HG02885 (cell line): ENCODE data around the gene LRRK1.
A peak's percentile ranks its signal among the peaks of the same experiment; 100 is the strongest.
"Not testable (repeated sequence)": the region's sequence is repeated elsewhere in the genome, so short reads cannot be mapped to it uniquely, and the experiment has no call there.

Experiments
- ATAC-seq: cut with Tn5 transposase; IDR thresholded peaks from one replicate; pipeline ENCODE4 v1.9.1; 2021; ENCODE audit warnings: mild to moderate bottlenecking; ENCODE audit not compliant: unreplicated experiment, poor library complexity

Gene LRRK1

DNA sequence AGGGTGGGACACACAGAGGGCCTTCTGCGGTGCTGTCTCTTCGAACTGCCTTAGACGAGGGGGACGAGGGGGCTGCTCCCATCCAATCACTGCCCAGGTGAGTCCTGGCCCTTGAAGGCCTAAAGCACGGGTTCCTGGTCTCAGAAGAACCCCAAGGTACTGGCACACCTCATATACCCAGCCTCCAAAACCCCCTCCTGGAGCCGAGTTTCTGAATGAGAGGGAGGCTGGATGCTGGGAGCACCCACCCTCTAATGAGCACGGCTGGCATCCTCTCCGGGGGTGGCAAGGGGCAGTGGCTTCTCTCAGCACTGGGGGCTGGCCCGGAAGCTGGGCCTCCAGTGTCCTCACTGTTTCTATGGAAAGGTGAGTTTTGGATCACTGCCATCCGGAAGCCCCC is 165.6 kb downstream of the LRRK1 start:
- ATAC-seq = no peak

DNA sequence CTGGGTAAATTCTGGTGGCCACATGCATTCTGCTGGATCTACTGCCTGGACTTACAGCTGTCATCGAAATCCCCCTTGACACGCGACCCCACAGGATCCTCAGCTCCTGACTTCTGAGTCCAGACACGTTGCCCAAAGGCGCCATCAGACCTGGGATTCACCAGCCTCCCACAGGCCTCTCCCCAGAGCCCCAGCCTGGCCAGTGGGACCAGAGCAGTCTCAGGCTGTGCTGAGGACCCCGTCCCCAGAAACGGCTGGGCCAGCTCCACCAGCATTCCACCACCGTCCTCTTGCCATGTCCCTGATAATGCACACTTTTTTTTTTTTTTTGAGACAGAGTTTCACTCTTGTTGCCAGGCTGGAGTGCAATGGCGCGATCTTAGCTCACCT is 166.1 kb downstream of the LRRK1 start:
- no peak for ATAC-seq

DNA sequence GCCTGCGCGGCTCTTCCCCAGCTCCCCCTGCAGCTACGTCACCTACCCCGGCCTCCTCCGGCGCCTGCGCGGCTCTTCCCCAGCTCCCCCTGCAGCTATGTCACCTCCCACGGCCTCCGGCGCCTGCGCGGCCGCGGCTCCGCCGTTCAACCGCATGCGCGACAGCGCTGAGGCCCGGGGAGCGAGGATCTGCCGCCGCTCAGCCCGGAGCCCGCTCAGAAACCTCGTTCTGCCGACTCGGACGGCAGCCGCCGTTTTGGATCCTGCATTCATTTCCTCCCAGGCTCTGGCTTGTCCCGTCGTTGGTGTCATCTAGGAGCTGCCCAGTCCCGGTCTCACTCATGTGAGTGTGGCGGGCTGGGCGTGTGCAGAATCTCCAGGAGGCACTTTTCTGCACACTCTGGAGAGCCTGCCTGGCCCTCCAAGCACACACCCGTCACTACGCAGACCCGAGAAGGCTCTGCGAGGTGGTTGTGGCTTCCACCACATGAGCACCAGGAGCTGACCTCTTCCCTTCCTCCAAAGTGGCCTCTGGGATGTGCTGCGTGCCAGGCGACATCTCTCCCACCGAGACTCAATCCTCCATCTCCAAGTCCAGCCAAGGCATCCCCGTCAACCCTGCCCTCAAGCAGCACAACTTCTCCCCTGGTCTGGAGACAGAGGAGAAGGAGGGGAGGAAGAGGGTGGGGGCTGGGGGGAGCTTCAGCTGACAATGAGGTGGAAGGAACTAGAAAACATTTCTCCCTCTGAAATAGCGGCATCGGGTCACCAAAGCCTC is 167.4 kb downstream of the LRRK1 start:
- ATAC-seq = no peak

DNA sequence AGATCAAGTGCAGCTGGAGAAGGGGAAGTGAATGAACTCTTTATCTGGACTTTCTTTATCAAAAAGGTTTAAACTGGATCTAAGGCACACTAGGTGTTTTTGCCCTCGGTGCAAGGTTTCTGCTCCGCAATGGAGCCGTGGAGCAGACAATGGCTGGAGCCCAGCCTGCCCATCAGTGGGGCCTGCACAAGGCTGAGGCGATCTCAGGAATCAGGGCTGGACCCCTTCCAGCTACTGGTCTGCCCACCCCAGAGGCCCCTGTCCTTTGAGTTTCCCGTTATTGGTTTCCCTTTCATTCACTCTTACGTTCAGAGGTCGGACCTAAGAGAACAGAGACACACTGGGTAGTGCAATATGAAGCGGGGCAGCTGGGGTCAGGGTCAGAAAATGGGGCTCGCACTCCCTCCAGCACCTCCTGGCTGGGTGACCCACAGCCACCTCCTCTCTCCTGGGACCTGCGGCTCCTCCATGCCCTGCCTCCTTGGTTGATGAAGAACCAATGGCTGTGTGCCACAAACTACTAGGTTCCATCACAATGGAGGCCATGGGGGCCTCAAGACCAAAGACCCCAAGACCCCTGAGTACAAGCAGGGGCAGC is 168.1 kb downstream of the LRRK1 start:
- ATAC-seq = no peak

DNA sequence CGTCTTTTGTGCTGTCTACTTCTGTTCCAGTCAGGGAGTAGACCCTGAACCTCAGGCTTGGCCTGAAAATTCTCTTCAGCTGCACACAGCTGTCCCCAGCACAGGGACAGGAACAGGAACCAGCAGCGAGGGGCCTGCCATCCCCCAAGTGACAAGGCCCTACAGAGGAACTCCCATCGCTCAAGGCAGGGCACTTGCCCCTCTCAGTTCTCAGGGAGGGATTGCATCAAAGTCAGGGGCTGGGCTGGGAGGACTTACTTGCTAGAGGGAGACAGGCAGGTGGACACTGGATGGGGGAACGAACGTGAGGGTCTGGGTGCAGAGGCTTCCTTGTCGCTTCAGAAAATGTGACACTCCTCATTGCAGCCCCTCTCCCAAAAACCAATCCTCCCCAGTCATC is 169.1 kb downstream of the LRRK1 start:
- no peak for ATAC-seq

DNA sequence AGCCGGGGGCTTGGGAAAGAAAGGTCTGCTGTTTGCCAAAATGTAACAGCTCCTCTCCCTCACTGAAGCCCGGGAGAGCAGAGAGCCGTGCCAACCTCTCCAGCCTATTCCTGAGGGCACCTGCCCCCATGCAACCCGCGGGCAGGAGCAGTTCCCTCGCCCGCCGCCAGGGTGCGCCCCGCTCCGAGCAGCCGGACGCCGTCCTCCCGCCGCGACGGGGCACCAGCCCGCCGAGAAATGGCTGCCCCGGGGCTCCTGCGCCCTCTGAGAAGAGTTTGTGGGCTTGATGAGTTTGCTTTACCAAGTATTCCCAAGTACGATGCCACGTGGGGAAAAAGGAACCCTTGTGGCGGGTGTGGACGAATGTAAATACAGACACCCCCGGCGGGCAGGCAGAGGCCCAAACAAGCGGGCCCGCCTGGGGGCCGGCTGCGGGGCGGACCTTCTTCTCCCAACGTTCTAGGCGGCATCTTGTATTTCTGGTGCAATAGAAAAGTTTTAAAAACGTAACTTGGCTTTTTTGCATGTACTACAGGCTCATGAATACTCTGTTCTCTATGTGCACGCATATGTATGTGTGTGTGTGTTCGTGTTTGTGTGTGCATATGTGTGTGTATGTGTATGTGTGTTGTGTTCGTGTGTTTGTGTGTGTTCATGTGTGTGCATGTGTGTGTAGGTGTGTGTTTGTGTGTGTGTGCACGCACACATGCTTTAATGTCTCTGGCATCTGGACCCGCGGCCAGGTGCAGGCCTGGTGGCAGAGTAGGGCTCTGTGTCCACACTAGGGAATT is 169.8 kb downstream of the LRRK1 start:
- peak; percentile 86 for ATAC-seq

DNA sequence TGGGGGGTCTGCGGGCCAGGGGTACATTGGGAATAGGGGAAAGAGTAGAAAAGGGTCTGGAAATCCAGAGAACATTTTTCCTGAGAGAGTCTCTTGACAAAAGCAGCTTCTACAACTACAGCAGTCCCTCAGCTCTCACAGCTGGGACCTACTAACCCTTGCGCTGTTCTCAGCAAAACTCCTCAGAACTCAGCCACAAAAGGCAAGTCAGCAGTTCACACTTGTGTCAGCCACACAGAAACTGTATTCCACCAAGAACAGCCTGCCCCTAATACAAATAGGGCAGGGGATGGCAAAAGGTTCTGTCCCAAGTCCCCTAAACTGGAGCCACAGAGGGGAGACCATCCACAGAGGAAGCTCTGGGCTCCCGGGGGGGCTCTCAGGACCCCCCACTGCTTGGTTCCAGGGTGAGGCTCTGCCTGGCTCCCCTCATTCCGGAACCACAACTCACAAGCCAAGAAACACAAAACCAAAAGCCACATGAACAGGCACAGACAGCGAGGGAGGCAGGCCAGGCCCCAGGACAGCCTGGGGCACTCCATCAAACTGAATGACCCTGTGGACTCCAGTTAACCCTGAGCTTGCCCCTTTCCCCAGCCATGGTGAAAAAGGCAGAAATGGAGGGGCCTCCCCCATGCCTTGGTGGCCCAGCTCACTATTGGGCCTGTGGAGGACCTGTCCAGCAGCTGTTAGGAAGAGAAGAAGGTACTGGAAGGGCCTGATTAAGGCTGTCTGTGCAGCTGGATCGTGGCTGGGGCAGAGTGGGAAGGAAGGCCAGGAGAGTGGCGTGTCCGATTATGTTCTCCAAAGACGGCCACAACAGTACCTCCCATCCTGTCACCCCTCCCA is 170.6 kb downstream of the LRRK1 start:
- ATAC-seq = no peak

DNA sequence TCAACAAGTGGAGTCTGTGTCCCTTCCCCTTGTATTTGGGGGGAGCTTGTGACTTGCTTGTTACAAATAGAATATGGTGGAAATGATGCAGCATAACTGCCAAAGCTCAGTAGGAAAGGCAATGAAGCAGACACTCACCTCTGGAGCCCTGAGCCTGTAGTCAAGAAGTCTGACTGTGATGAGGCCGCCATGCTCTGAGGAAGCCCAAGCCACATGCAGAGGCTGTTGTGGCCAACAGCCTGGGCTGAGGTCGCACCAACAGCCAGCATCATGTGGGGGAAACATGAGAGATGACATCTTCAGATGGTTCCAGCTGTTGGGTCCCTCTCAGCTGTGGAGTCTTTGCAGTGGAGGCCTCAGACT is 171.3 kb downstream of the LRRK1 start:
- no peak for ATAC-seq

DNA sequence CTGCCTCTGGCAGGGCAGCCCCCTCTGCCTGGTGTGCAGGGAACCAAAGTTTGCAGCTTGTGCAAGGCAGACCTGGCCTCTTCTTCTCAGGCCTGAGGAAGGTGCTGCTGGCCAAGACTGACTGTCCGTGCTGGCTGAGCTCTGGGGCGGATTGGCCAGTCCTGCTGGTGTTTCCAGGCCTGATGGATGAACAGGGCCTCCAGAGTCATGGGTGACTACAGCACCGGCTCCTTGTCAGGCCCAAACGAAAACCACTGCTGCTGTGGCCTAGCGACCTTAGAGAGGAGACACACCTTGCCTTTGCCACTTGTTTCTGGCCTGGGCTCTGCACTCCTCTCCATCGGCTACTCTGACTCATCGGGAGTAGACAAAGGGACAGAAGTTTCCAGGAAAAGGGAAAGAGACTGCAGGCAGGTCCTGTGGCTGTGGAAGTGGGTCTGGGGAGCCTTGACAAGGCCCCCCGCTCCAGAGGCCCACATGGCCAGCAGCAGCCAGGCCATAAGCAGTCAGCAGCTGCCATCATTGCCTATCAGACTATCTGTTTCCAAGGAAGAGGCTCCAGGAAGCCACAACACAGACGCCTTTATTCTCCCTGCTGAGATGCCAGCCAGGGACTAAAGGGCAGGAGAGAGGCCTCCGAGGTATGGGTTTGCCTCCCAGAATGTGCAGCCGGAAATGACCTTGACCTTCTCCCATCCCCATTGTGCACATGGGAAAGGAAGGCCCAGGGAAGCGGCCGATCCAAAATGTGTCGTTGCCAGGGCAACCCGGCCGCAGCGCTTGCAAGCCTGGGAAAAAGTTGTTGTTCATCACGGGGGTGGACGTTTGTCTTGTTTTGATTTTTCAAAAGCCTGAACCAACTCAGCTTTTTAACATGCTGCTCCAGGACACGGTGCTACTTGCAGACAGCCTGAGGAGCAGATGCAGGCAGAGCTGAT is 172.2 kb downstream of the LRRK1 start:
- no peak for ATAC-seq

DNA sequence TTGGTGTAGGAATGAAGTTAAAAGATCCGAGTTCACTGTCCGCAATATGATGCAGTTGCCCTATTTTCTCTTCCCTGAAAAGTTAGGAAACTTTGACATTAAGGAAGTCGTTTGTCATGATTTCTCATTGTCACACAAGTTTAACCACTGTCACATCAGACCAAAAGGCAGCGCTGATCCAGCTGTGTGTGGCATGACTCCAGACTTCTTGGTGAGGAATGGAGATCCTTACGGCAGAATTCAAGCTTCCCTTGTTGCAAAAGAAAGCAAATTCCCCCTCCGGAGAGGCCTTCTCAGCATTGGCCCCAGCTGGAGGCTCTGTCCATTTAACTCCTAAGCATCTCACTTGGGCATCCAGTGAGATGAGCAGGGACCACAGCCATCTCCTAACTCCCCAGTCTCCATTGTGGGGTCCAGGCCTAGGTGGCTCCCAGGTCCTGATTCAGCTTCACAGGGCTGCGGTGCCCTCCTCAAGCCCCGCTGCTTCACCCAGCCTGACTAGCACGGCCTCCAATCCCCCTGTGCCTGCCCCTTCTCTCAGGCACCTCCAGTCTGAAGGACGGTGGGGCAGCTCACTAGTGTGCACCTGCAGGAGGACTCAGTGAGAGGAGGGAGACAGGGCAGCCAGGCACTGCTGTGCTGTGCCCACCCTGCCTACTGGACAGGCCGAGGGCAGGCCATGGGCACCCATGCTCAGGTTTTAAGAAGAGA is 173.2 kb downstream of the LRRK1 start:
- no peak for ATAC-seq

DNA sequence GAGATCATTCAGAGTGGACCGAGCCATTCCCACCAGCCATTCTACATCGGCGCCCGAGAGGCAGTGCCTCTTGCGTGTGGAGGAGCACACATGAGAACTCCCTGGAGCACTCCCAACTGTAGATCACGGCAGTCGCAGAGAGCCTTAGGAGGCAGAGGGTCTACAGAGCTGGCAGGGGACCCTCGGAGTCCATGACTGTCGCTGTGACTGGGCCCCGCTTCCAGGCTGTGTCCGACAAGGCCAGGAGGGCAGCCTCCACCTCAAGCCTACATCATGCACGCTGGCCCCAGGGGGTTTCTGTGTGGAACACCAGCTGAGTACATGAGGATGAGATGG is 173.7 kb downstream of the LRRK1 start:
- no peak for ATAC-seq

DNA sequence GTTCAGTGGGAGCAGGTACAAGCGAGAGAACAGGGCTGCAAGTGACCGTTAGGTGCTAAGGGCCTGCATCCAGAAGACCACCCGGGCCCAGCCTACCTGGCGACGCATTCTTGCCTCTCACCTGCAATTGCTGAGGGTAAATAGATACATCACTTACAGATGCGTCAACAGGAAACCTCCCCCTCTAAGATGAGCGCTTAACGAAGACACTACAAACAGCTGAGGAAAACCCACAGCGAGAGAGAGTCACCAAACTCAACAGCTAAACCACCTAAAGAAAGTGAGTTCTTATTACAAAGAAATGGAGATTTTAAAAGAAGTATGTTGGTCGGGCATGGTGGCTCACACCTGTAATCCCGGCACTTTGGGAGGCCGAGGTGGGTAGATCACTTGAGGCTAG is 174.8 kb downstream of the LRRK1 start:
- ATAC-seq = no peak

DNA sequence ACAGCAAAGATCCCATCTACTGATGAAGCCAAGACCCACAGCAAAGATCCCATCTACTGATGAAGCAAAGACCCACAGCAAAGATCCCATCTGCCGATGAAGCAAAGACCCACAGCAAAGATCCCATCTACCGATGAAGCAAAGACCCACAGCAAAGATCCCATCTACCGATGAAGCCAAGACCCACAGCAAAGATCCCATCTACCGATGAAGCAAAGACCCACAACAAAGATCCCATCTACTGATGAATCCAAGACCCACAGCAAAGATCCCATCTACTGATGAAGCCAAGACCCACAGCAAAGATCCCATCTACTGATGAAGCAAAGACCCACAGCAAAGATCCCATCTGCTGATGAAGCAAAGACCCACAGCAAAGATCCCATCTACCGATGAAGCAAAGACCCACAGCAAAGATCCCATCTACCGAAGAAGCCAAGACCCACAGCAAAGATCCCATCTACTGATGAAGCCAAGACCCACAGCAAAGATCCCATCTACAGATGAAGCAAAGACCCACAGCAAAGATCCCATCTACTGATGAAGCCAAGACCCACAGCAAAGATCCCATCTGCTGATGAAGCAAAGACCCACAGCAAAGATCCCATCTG is 176.7 kb downstream of the LRRK1 start:
- ATAC-seq = not testable (repeated sequence)

DNA sequence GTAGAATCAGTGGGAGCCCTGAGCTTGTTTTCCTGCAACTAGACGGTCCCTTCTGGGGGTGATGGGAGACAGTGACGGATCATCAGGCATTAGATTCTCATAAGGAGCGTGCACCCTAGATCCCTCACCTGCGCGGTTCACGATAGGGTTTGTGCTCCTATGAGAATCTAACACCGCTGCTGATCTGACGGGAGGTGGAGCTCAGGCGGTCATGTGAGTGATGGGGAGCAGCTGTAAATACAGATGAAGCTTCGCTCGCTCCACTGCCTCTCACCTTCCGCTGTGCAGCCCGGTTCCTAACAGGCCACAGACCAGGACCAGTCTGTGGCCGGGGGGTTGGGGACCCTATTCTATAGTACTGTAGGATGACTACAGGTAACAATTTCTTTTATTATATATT is 178.0 kb downstream of the LRRK1 start:
- no peak for ATAC-seq

DNA sequence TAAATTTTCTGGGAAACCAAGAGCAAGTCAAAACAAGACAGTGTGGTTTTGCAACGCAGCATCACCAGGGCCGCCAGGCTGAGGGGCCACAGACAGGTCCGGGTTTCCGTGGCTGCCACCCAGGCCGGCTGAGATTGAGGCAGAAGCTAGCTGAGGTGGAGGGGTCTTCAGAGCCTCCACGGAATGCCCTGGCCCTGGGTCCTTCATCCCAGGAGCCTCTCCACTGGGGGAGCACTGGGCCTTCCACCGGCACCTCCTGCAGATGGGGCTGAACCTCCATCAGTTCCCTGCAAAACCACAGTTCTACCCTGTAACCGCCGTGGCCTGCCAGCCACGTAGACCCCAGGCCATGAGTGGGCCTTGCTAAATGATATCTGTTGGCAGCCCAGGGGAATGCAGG is 180.0 kb downstream of the LRRK1 start:
- no peak for ATAC-seq

DNA sequence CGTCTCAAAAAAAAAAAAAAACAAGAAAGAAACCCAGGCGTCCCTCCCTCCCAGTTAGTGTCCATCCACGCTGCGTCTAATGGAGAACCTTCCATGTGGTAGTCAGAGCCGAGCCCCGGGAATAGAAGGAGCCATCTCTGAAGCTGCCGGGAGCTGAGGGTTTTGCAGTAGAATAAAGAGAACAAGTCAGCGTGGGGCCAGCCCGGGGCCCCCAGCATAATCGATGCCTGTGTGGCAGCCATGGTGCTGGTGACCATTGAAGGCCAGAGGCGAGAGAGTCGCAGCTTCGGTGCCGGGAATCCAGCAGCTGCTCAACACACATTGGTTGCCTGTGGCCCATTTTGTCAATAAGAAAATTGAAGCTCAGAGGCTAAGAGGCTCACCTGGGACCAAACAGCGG is 181.0 kb downstream of the LRRK1 start:
- ATAC-seq = no peak

DNA sequence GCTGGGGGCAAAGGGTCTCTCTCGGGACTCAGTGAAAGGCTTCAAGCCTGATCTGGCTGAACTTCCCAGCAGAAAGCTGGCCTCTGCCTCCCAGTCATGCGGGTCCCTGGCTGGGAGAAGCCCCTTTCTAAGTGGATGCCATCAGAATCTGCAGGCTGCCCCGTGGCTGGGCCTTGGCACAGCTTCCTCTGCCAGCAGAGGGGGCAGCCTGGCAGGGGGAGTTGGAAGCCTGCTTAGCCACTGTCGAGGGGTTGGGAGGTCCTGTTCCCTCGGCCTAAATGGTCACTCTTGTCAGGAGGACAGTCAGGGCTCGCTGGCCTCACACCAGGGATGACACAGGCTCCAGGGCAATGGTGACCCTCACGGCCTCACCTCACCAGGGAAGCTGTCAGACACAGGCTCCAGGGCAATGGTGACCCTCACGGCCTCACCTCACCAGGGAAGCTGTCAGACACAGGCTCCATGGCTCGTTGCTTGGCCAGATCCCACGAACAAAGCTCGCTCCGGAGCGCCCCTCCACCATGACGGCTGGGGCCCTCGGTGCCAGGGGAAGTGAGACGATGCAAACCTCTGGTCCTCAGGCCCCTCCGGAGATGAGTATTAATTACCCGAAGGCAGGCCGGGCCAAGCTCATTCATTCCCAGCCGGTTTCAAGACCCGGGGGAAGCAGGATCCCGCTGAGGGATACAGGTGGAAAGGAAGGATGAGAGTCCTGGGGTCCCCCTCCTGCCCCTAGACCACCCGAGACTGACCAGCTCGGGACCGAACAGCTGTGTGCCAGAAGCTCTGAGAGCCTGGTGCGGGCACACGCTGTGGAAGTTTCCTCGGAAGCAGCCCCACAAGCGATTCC is 181.7 kb downstream of the LRRK1 start:
- no peak for ATAC-seq

DNA sequence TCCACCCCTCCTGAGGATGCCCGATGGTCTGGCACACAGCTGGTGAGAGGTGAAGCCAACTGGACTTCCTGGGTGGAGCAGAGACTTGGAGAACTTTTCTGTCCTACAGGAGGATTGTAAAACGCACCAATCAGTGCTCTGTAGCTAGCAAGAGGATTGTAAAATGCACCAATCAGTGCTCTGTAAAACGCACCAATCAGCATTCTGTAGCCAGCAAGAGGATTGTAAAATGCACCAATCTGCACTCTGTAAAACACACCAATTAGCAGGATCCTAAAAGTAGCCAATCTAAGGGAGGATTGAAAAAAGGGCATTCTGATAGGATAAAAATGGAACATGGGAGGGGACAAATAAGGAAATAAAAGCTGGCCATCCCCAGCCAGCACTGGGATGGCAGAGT is 182.5 kb downstream of the LRRK1 start:
- no peak for ATAC-seq
